ENCODE results near the gene ST8SIA5.

DNA sequence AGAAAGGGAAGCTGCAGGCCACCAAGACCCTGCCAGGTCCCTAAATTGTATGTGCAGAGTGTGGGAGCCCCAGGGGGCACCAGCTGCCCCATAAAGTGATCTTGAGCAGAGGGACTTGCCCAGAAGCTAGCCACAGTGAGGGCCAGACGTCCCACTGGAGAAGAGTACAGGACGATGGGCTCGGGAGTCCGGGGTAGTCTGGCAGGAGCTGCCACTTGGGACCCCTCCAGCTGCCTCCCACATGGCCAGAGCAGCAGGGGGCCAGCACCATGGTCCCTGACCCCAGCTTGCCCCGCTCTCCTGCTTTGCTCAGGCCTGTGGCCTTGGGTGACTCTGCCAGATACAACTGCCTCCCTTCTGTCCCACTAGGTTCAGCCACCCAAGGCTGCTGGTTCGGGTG, 88.2 kb downstream of the ST8SIA5 start:
- TF ChIP-seq FOXK2 (conservative IDR thresholded peaks at IDR 0.05 in 1 of 2, IDR thresholded peaks at IDR 0.05 in 1 of 2; ENCODE audit: low read depth in 2 of 2) (no peak), ZNF324 (CRISPR knock-in tag; IDR thresholded peaks at IDR 0.05) (no peak), KDM1A (IDR thresholded peaks at IDR 0.05) (no peak), DIDO1 (tag; IDR thresholded peaks at IDR 0.05; ENCODE audit: low read depth) (no peak), PML (IDR thresholded peaks at IDR 0.05; ENCODE audit: low read length) (no peak), ESRRA (IDR thresholded peaks at IDR 0.05; ENCODE audit: borderline replicate concordance, low read depth) (no peak)
- TF ChIP-seq, protein P1, sequence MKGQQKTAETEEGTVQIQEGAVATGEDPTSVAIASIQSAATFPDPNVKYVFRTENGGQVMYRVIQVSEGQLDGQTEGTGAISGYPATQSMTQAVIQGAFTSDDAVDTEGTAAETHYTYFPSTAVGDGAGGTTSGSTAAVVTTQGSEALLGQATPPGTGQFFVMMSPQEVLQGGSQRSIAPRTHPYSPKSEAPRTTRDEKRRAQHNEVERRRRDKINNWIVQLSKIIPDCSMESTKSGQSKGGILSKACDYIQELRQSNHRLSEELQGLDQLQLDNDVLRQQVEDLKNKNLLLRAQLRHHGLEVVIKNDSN (CRISPR knock-in tag; IDR thresholded peaks at IDR 0.05), result no peak
